ENCODE measurements around the gene SLCO4A1.

DNA sequence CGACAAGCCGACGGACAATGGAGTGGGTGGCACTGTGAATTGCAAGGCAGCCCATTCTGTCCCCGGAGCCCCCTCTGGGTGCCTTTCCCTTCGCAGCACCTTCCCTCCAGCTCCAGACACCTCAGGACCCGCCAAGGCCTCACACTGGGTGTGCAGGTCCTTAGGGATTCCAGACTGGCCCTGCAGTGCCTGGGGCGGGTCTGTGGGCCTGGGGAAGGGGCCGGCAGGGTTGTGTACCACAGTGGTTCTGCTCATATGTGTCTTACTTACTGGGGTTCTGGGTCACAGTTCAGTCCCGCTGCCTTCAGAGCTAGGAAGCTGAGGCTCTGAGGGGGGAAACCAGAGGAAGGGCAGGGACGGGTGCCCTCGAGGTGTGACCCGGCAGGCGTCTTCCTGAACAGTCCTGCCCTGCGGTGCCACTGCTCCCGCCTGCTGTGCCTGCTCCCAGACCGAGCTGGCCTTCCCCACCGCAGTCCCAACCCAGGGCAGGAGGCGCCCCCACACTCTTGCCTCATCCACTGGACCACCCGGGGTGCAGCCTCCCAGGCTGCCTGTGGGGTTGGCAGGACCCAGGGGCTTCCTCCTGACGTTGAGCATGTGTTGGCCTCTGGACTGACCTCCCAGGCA lies 16.3 kb upstream of the SLCO4A1 start:
- TF ChIP-seq, protein P1, sequence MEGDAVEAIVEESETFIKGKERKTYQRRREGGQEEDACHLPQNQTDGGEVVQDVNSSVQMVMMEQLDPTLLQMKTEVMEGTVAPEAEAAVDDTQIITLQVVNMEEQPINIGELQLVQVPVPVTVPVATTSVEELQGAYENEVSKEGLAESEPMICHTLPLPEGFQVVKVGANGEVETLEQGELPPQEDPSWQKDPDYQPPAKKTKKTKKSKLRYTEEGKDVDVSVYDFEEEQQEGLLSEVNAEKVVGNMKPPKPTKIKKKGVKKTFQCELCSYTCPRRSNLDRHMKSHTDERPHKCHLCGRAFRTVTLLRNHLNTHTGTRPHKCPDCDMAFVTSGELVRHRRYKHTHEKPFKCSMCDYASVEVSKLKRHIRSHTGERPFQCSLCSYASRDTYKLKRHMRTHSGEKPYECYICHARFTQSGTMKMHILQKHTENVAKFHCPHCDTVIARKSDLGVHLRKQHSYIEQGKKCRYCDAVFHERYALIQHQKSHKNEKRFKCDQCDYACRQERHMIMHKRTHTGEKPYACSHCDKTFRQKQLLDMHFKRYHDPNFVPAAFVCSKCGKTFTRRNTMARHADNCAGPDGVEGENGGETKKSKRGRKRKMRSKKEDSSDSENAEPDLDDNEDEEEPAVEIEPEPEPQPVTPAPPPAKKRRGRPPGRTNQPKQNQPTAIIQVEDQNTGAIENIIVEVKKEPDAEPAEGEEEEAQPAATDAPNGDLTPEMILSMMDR (conservative IDR thresholded peaks at IDR 0.05; ENCODE audit: low read depth, low read length), result no peak
- TF ChIP-seq EZH2phosphoT487 (IDR thresholded peaks at IDR 0.05; ENCODE audit: borderline replicate concordance, low read length), result no peak
- TF ChIP-seq EZH2 (IDR thresholded peaks at IDR 0.05; ENCODE audit: low read length, unreplicated experiment), result no peak
